H1 (cell line): ENCODE results near the gene IRF4. TPM values are rescaled to one million over a fixed set of nuclear protein-coding genes. Genes with fewer than 3 reads are reported as not detected.

ENCODE experiments used
- CTCF ChIA-PET: fragments of 300-600 bp; sonication (Branson Sonifier 250); formaldehyde crosslinking; loops from one replicate; lab custom pipeline; 2021; ENCODE audit not compliant: partially characterized antibody; lab: Charles Lee
- POLR2A ChIA-PET: fragments of 300-600 bp; sonication (Branson Sonifier 250); formaldehyde crosslinking; loops from one replicate; lab custom pipeline; 2021; ENCODE audit warnings: inconsistent platforms; ENCODE audit not compliant: partially characterized antibody; lab: Charles Lee
- DNase-seq, 2 experiments: peaks; one replicate each; pipeline versions ENCODE4 v3.0.0 to v3.0.0-alpha.2; 2010 to 2022; ENCODE audit warnings: low spot score in 2 of 2, low read depth in 1 of 2, mixed read lengths in 1 of 2
- FAIRE-seq: peaks from 2 replicates; lab custom pipeline; 2011; peaks lifted over from hg19 to GRCh38; lab: Jason Lieb, UNC
- H2AFZ ChIP-seq: 2 replicates; pipeline ENCODE4 v1.8.1; 2012; ENCODE audit warnings: low read length, inconsistent platforms
- H2AK5ac ChIP-seq: 2 replicates; pipeline ENCODE4 v1.6.1; 2013; ENCODE audit warnings: low read depth, low read length
- H2BK120ac ChIP-seq: replicated peaks from 2 replicates; pipeline ENCODE3; 2013; ENCODE audit warnings: low read depth, low read length, inconsistent platforms
- H2BK12ac ChIP-seq: 2 replicates; pipeline ENCODE4 v1.6.1; 2013; ENCODE audit warnings: low read depth, low read length
- H2BK15ac ChIP-seq: 2 replicates; pipeline ENCODE4 v1.6.1; 2013; ENCODE audit warnings: low read length
- H2BK20ac ChIP-seq: 2 replicates; pipeline ENCODE4 v1.6.1; 2013; ENCODE audit warnings: low read length
- H2BK5ac ChIP-seq: 2 replicates; pipeline ENCODE4 v1.6.1; 2013; ENCODE audit warnings: low read depth, low read length
- H3K14ac ChIP-seq: 2 replicates; pipeline ENCODE4 v1.6.1; 2013; ENCODE audit warnings: inconsistent platforms; ENCODE audit not compliant: insufficient read length
- H3K18ac ChIP-seq: 2 replicates; pipeline ENCODE4 v1.6.1; 2013; ENCODE audit warnings: low read length; ENCODE audit errors: extremely low read depth
- H3K23ac ChIP-seq: 2 replicates; pipeline ENCODE4 v1.6.1; 2013; ENCODE audit warnings: inconsistent platforms; ENCODE audit not compliant: insufficient read length
- H3K23me2 ChIP-seq: 2 replicates; pipeline ENCODE4 v1.6.1; 2013; ENCODE audit warnings: low read depth, low read length
- H3K27ac ChIP-seq: 2 replicates; pipeline ENCODE4 v1.6.1; 2011; ENCODE audit warnings: low read depth, low read length, inconsistent platforms
- H3K27me3 ChIP-seq, 4 experiments: replicated peaks in 1 of 4; 1 replicate in 1 of 4; 2 replicates in 3 of 4; pipeline versions ENCODE4 v1.6.1 to v1.8.1; 2011 to 2013; ENCODE audit warnings: low read length in 3 of 4, mild to moderate bottlenecking in 3 of 4, inconsistent platforms in 2 of 4, mixed read lengths in 2 of 4, moderate library complexity in 1 of 4; ENCODE audit not compliant: control insufficient read depth in 3 of 4, insufficient read depth in 3 of 4; ENCODE audit errors: extremely low read depth in 1 of 4
- H3K36me3 ChIP-seq, 4 experiments: 2 replicates each; pipeline versions ENCODE4 v1.6.1 to v1.8.1; 2011 to 2013; ENCODE audit warnings: mild to moderate bottlenecking in 4 of 4, low read length in 3 of 4, moderate library complexity in 2 of 4, control low read depth in 1 of 4, inconsistent platforms in 1 of 4; ENCODE audit not compliant: insufficient read depth in 4 of 4, control insufficient read depth in 2 of 4
- H3K4ac ChIP-seq: replicated peaks from 2 replicates; pipeline ENCODE3; 2013; ENCODE audit warnings: low read length, low read depth, mixed read lengths, inconsistent platforms; ENCODE audit not compliant: insufficient read length
- H3K4me1 ChIP-seq, 4 experiments: replicated peaks in 1 of 4; 1 replicate in 1 of 4; 2 replicates in 3 of 4; pipeline versions ENCODE4 v1.6.1 to v1.8.1; 2011 to 2013; ENCODE audit warnings: low read length in 3 of 4, inconsistent platforms in 2 of 4, mixed read lengths in 1 of 4; ENCODE audit not compliant: insufficient read depth in 4 of 4, control insufficient read depth in 3 of 4
- H3K4me2 ChIP-seq, 2 experiments: 2 replicates each; pipeline versions ENCODE4 v1.6.1 to v1.8.1; 2011 to 2013; ENCODE audit warnings: low read depth in 2 of 2, low read length in 2 of 2, control low read depth in 1 of 2, inconsistent platforms in 1 of 2, mild to moderate bottlenecking in 1 of 2; ENCODE audit not compliant: insufficient read depth in 1 of 2
- H3K4me3 ChIP-seq, 4 experiments: fragments of 200-600, 300-600 bp in 1 of 4; sonication (generic), shearing (Covaris generic), sonication (Bioruptor Twin) in 1 of 4; 2 replicates each; pipeline versions ENCODE4 v1.5.1 to v1.8.1; 2011 to 2016; ENCODE audit warnings: low read length in 4 of 4, low read depth in 3 of 4, control low read depth in 2 of 4, inconsistent platforms in 2 of 4, mild to moderate bottlenecking in 2 of 4, mixed read lengths in 1 of 4, moderate library complexity in 1 of 4; ENCODE audit not compliant: insufficient read depth in 2 of 4; ENCODE audit errors: extremely low read depth in 1 of 4
- H3K56ac ChIP-seq: replicated peaks from 2 replicates; pipeline ENCODE3; 2013; ENCODE audit warnings: low read depth, mild to moderate bottlenecking, mixed read lengths, low read length, inconsistent platforms; ENCODE audit not compliant: insufficient read length
- H3K79me1 ChIP-seq: 2 replicates; pipeline ENCODE4 v1.6.1; 2013; ENCODE audit warnings: low read depth, low read length, control low read depth
- H3K79me2 ChIP-seq, 2 experiments: 2 replicates each; pipeline versions ENCODE4 v1.6.1 to v1.8.1; 2012 to 2013; ENCODE audit warnings: low read length in 2 of 2, mild to moderate bottlenecking in 2 of 2, inconsistent platforms in 1 of 2; ENCODE audit not compliant: insufficient read depth in 2 of 2, control insufficient read depth in 1 of 2
- H3K9ac ChIP-seq, 4 experiments: replicated peaks in 1 of 4; 1 replicate in 1 of 4; 2 replicates in 3 of 4; pipeline versions ENCODE4 v1.6.1 to v1.8.1; 2011 to 2013; ENCODE audit warnings: low read depth in 3 of 4, low read length in 3 of 4, control low read depth in 2 of 4, mild to moderate bottlenecking in 2 of 4, moderate library complexity in 2 of 4, inconsistent platforms in 1 of 4; ENCODE audit errors: extremely low read depth in 1 of 4
- H3K9me3 ChIP-seq, 2 experiments: 2 replicates each; pipeline versions ENCODE4 v1.6.1 to v1.8.1; 2012 to 2013; ENCODE audit warnings: mild to moderate bottlenecking in 2 of 2, moderate library complexity in 2 of 2, control low read depth in 1 of 2, inconsistent platforms in 1 of 2, low read depth in 1 of 2, low read length in 1 of 2, mixed read lengths in 1 of 2; ENCODE audit not compliant: insufficient read depth in 2 of 2
- H4K20me1 ChIP-seq, 2 experiments: replicated peaks in 1 of 2; 2 replicates each; pipeline versions ENCODE3 to v1.8.1; 2011 to 2013; ENCODE audit warnings: inconsistent platforms in 2 of 2, low read length in 2 of 2, mild to moderate bottlenecking in 1 of 2; ENCODE audit not compliant: insufficient read depth in 2 of 2, control insufficient read depth in 1 of 2
- H4K5ac ChIP-seq: 2 replicates; pipeline ENCODE4 v1.6.1; 2013; ENCODE audit warnings: low read length, low read depth, mixed read lengths, inconsistent platforms; ENCODE audit not compliant: insufficient read length
- H4K8ac ChIP-seq: 2 replicates; pipeline ENCODE4 v1.8.0; 2013; ENCODE audit warnings: mild to moderate bottlenecking, moderate library complexity, low read length, inconsistent platforms; ENCODE audit not compliant: insufficient read depth; ENCODE audit errors: extremely low read depth
- H4K91ac ChIP-seq: replicated peaks from 2 replicates; pipeline ENCODE3; 2013; ENCODE audit warnings: low read length, mixed read lengths, inconsistent platforms; ENCODE audit not compliant: insufficient read length
- ASH2L ChIP-seq: fragments of 200-600, 300-600 bp; sonication (generic); IDR thresholded peaks from one replicate; pipeline ENCODE4 v1.7.1; 2017; ENCODE audit warnings: low read length
- BRCA1 ChIP-seq: IDR thresholded peaks from 2 replicates; pipeline ENCODE4 v1.6.1; 2012; ENCODE audit warnings: low read depth, low read length, improper control_type of control experiment
- CBX5 ChIP-seq: fragments of 300-800, 300-1000 bp; sonication (generic); IDR thresholded peaks from 2 replicates; pipeline ENCODE4 v1.7.1; 2016; ENCODE audit warnings: antibody characterized with exemption, low read length, low read depth
- CTBP2 ChIP-seq: IDR thresholded peaks from 2 replicates; pipeline ENCODE4 v1.7.0; 2011; ENCODE audit warnings: borderline replicate concordance, mild to moderate bottlenecking, moderate library complexity, mixed read lengths, low read length; ENCODE audit not compliant: insufficient read depth, insufficient read length
- FOSL1 ChIP-seq: IDR thresholded peaks from 2 replicates; pipeline ENCODE4 v1.6.1; 2011; ENCODE audit warnings: mild to moderate bottlenecking, low read depth, low read length, moderate library complexity; ENCODE audit not compliant: insufficient read depth
- JUN ChIP-seq: IDR thresholded peaks from 2 replicates; pipeline ENCODE4 v1.6.1; 2011; ENCODE audit warnings: low read depth, mild to moderate bottlenecking, improper control_type of control experiment, low read length
- KDM5A ChIP-seq: fragments of 200-600 bp; IDR thresholded peaks from 2 replicates; pipeline ENCODE4 v1.7.1; 2012; ENCODE audit warnings: mild to moderate bottlenecking, low read length, inconsistent platforms, mixed read lengths
- RBBP5 ChIP-seq: IDR thresholded peaks from 2 replicates; pipeline ENCODE4 v1.7.1; 2012; ENCODE audit warnings: low read depth, mild to moderate bottlenecking, inconsistent platforms, low read length, moderate library complexity, borderline replicate concordance
- TCF12 ChIP-seq: IDR thresholded peaks from 2 replicates; pipeline ENCODE4 v1.6.1; 2011; ENCODE audit warnings: low read depth, mild to moderate bottlenecking, low read length
- TEAD4 ChIP-seq: IDR thresholded peaks from 2 replicates; pipeline ENCODE4 v1.6.1; 2012; ENCODE audit warnings: low read depth, low read length, inconsistent platforms, mixed read lengths
- WGBS, 2 experiments: shearing (Covaris generic) in 1 of 2; methylation state at CpG; one replicate each; pipeline versions ENCODE4 v1.1.6 to v1.1.7; 2013 to 2015; ENCODE audit warnings: low lambda C conversion rate in 2 of 2, mixed read lengths in 2 of 2, inconsistent platforms in 1 of 2, low coverage in 1 of 2, missing lambda C conversion rate in 1 of 2; ENCODE audit not compliant: insufficient replicate concordance in 2 of 2, insufficient coverage in 1 of 2, insufficient read length in 1 of 2; ENCODE audit errors: extremely low coverage in 1 of 2, missing lambda C conversion rate in 1 of 2; 5-methylcytosine and 5-hydroxymethylcytosine counted together
- polyA plus RNA-seq, 7 experiments: library from polyadenylated mRNA; depleted of rRNA in 3 of 7; stranded (reverse) in 5 of 7; unstranded in 2 of 7; fragments of >200 nt in 5 of 7; fragments of 200-250 nt in 2 of 7; gene quantifications; 1 replicate in 5 of 7; 2 replicates in 1 of 7; 4 replicates in 1 of 7; pipeline versions ENCODE4 v1.2.1 to v1.2.3, GENCODE V29; 2011 to 2013; ENCODE audit warnings: missing spikeins in 2 of 7, mixed read lengths in 2 of 7
- total RNA-seq: library from RNA; stranded (reverse); fragmentation: NEBNext Ultra II Directional; extraction: Animal tissue kit (Norgen Biotek cat#: 25700); gene quantifications from 2 replicates; pipeline ENCODE4 v1.2.1, GENCODE V29; 2021
- TF ChIP-seq, protein P1 (sequence below), 3 experiments: IDR thresholded peaks; 1 replicate in 2 of 3; 2 replicates in 1 of 3; pipeline versions ENCODE4 v1.5.1 to v1.6.1; 2011; ENCODE audit warnings: low read length in 3 of 3, mild to moderate bottlenecking in 3 of 3, inconsistent platforms in 2 of 3, low read depth in 1 of 3, moderate library complexity in 1 of 3; ENCODE audit not compliant: insufficient read depth in 1 of 3; ENCODE audit errors: control extremely low read depth in 1 of 3

The IRF4 gene
- total and polyA plus RNA-seq, 2 of the 8 experiments (the other 6 are each of a cell fraction or from before 2014, with no cell fraction given): 0.77 to 2.1 TPM

DNA sequence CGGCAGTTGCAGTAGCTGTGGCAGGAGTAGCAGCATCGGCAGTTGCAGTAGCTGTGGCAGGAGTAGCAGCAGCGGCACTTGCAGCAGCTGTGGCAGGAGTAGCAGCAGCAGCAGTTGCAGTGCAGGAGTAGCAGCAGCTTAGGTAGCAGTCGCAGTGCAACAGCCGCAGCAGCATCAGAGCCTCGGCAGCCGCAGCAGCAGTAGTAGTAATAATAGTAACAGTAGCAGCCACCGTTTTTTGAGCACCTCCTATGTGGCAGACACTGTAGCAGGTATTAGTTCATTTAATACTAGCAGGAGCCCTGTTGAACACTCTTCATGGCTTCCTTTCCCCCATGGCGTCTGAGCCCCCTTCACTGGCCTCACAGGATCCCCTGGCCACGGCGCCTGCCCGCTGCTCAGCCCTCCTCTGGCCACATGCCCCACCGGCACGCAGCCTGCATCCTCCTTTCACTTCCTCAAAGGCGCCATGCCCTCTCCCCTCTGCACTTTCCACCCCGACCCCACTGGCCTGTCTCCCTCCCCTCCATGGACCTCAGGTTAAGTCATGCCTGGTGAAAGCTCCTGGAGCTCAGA lies 19.1 kb upstream of the IRF4 start:
- Histone ChIP-seq H2BK120ac (no peak overlapping the region), H3K9me3 (peaks cover 34 to 66% of the 10 kb centered on the region in 2 experiments), H4K8ac (no peak overlapping the region), H2BK15ac (no peak overlapping the region), H2BK12ac (no peak overlapping the region), H3K27me3 (no peaks in the 10 kb centered on the region; a peak in 1 of 7 replicates), H4K20me1 (no peaks in the 10 kb centered on the region), H3K14ac (no peak overlapping the region), H3K36me3 (no peaks in the 10 kb centered on the region; a peak in 1 of 8 replicates), H4K91ac (no peak overlapping the region), H2AK5ac (no peak overlapping the region), H4K5ac (no peak overlapping the region), H3K27ac (no peak overlapping the region), H3K4me2 (no peak overlapping the region), H3K79me2 (no peaks in the 10 kb centered on the region; a peak in 1 of 4 replicates), H3K9ac (no peak overlapping the region), H2BK20ac (no peak overlapping the region), H3K79me1 (no peaks in the 10 kb centered on the region), H2AFZ (no peak overlapping the region), H3K23me2 (no peaks in the 10 kb centered on the region), H3K4me1 (peaks cover 0 to 6% (median 0%) of the 10 kb centered on the region in 4 experiments; a peak in 2 of 7 replicates), H3K4me3 (no peak overlapping the region), H3K4ac (no peak overlapping the region), H2BK5ac (no peak overlapping the region), H3K23ac (no peak overlapping the region), H3K56ac (no peak overlapping the region), H3K18ac (no peak overlapping the region)
- WGBS, 2 experiments: 91% methylated on average over 16 of the region's 16 CpGs; no CpG with 5 or more reads in 1 of the 2 experiments
- DNase-seq (no peak), FAIRE-seq (no peak)
- POLR2A ChIA-PET: interaction anchor here (1.4 to 1.6 kb wide), 2 partner anchors 11 to 21 kb away, joined by 3 read pairs; no protein-coding TSS in a partner anchor
- CTCF ChIA-PET: interaction anchor here (0.6 to 4.3 kb wide), 10 partner anchors 11 to 183 kb away, joined by 3 to 12 read pairs (median 4); no protein-coding TSS in a partner anchor
- TF ChIP-seq RBBP5 (no peak), BRCA1 (no peak), ASH2L (no peak), JUN (no peak), TCF12 (no peak), KDM5A (no peak), TEAD4 (no peak), CTBP2 (no peak), CBX5 (no peak), FOSL1 (no peak)
- TF ChIP-seq, protein P1, sequence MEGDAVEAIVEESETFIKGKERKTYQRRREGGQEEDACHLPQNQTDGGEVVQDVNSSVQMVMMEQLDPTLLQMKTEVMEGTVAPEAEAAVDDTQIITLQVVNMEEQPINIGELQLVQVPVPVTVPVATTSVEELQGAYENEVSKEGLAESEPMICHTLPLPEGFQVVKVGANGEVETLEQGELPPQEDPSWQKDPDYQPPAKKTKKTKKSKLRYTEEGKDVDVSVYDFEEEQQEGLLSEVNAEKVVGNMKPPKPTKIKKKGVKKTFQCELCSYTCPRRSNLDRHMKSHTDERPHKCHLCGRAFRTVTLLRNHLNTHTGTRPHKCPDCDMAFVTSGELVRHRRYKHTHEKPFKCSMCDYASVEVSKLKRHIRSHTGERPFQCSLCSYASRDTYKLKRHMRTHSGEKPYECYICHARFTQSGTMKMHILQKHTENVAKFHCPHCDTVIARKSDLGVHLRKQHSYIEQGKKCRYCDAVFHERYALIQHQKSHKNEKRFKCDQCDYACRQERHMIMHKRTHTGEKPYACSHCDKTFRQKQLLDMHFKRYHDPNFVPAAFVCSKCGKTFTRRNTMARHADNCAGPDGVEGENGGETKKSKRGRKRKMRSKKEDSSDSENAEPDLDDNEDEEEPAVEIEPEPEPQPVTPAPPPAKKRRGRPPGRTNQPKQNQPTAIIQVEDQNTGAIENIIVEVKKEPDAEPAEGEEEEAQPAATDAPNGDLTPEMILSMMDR (IDR thresholded peaks at IDR 0.05; ENCODE audit: control extremely low read depth in 1 of 3, insufficient read depth in 1 of 3, low read depth in 1 of 3, low read length in 3 of 3): no peak
